Spinal cord (tissue), 10 donors: ENCODE measurements around the gene NDUFAB1. TPM values are rescaled to one million over a fixed set of nuclear protein-coding genes. Genes with fewer than 3 reads are reported as not detected.

Source experiments
- DNase-seq, 6 donors: peaks; one replicate each; pipeline versions ENCODE4 v3.0.0 to v3.0.0-alpha.2; 2013 to 2015; ENCODE audit warnings: low spot score in 6 of 6, low read depth in 4 of 6
- H3K27ac ChIP-seq: one replicate; pipeline ENCODE4 v1.5.1; 2013; ENCODE audit warnings: low read depth, low read length, control low read depth
- H3K27me3 ChIP-seq: one replicate; pipeline ENCODE4 v1.6.1; 2013; ENCODE audit warnings: low read length; ENCODE audit not compliant: control insufficient read depth, insufficient read depth
- H3K36me3 ChIP-seq: one replicate; pipeline ENCODE4 v1.6.1; 2013; ENCODE audit warnings: low read length; ENCODE audit not compliant: control insufficient read depth, insufficient read depth
- H3K4me1 ChIP-seq: one replicate; pipeline ENCODE4 v1.6.1; 2013; ENCODE audit warnings: low read length; ENCODE audit not compliant: control insufficient read depth, insufficient read depth
- H3K4me3 ChIP-seq: one replicate; pipeline ENCODE4 v1.5.1; 2013; ENCODE audit warnings: low read depth, low read length, control low read depth
- H3K9me3 ChIP-seq: one replicate; pipeline ENCODE4 v1.6.1; 2013; ENCODE audit warnings: low read length; ENCODE audit not compliant: control insufficient read depth, insufficient read depth
- WGBS: methylation state at CpG from one replicate; pipeline ENCODE4 v1.1.5; 2013; ENCODE audit warnings: missing lambda C conversion rate; ENCODE audit not compliant: insufficient coverage; 5-methylcytosine and 5-hydroxymethylcytosine counted together
- polyA plus RNA-seq, 2 donors: library from polyadenylated mRNA; unstranded; fragments of 120-200 nt; gene quantifications; one replicate each; pipeline ENCODE4 v1.2.1, GENCODE V29; 2013; ENCODE audit not compliant: insufficient read length in 2 of 2
- total RNA-seq, 2 donors: library from RNA; depleted of rRNA in 1 of 2; stranded (reverse); fragments of 120-200 nt in 1 of 2; fragments of >200 nt in 1 of 2; gene quantifications; one replicate each; pipeline versions ENCODE4 v1.2.3 to v1.2.4, GENCODE V29; 2013 to 2014
- donor health status: healthy.

Gene NDUFAB1
- total and polyA plus RNA-seq, 4 donors, result 103 to 134 (median 124) TPM

DNA sequence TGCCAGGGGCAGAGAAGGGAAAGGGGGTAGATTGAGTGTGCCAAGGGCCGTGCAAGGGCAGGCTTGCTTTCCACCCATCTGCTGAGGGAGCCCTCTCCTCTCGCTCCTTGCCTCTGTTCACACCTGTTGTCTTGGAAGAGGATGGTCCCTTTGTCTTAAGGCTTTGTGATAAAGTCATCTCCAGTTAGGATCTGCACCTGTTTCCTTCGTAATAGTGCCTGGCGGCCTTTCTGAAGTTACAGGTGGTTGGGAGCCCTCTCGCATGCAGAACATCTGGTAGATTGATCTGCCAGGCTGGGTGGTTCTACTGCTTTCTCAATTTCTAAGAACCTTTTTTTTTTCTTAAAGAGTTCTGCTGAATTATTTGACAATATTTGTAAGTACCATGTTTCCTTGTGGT lies 22.3 kb downstream of the NDUFAB1 start:
- peaks cover 66% of the 10 kb centered on the region for H3K36me3 ChIP-seq
- no peaks in the 10 kb centered on the region for H3K27me3 ChIP-seq
- no peak overlapping the region for H3K27ac ChIP-seq
- peaks cover 3% of the 10 kb centered on the region for H3K4me1 ChIP-seq
- WGBS, result 96% methylated on average over 3 of the region's 5 CpGs
- H3K4me3 ChIP-seq, result no peak overlapping the region
- no peaks in the 10 kb centered on the region for H3K9me3 ChIP-seq
- DNase-seq, result no peak

- Histone ChIP-seq H3K4me3 (no peak overlapping the region), H3K27ac (no peak overlapping the region), H3K36me3 (peaks cover 75% of the 10 kb centered on the region), H3K27me3 (no peaks in the 10 kb centered on the region), H3K4me1 (no peaks in the 10 kb centered on the region), H3K9me3 (no peaks in the 10 kb centered on the region)
- WGBS, result 92% methylated on average over 7 of the region's 9 CpGs
- no peak for DNase-seq
Observed at GRCh38 chr16:23572394-23572793, 23.7 kb downstream of the NDUFAB1 start.

- 95% methylated on average over 5 of the region's 5 CpGs for WGBS
- Histone ChIP-seq H3K9me3 (no peaks in the 10 kb centered on the region), H3K4me3 (no peak overlapping the region), H3K36me3 (peaks cover 77% of the 10 kb centered on the region), H3K27ac (no peak overlapping the region), H3K4me1 (no peaks in the 10 kb centered on the region), H3K27me3 (no peaks in the 10 kb centered on the region)
- peak in 1 of 6 donors; percentile 23 for DNase-seq
Observed at GRCh38 chr16:23571895-23572294, 24.2 kb downstream of the NDUFAB1 start.

DNA sequence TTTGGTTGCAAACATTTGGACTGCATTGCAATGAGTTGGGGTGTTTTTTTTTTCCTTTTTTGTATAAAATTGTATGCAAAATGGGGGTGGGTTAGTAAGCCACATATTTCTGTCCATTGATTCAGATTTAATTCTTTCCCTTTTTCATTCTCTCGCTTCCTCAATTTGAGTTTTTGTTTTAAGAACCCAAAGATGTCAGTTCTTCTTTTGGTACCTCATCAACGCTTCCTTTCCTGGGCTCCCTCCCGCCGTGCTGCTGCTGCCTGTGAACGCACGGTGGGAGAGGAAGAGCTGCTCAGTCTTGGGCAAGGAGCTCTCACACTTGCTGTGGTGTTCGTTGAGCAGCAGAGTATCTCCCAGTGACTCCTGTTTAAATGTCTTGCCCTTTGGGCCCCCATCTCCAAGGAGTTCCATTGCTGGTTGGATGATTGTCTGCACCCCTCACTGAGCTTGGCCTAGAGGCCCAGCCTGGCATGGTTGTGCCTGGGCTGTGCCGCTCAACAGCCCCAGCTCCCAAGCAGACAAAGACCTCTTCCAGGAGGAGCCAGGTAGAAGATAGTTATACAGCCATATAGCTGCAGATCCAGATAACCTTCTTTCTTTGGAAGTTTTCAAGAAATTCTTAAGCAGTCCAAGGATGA lies 25.0 kb downstream of the NDUFAB1 start:
- 89% methylated on average over 5 of the region's 8 CpGs for WGBS
- no peak for DNase-seq
- H3K36me3 ChIP-seq, result peaks cover 76% of the 10 kb centered on the region
- no peak overlapping the region for H3K27ac ChIP-seq
- H3K4me1 ChIP-seq, result no peaks in the 10 kb centered on the region
- H3K4me3 ChIP-seq, result no peak overlapping the region
- H3K9me3 ChIP-seq, result no peaks in the 10 kb centered on the region
- H3K27me3 ChIP-seq, result no peaks in the 10 kb centered on the region

DNA sequence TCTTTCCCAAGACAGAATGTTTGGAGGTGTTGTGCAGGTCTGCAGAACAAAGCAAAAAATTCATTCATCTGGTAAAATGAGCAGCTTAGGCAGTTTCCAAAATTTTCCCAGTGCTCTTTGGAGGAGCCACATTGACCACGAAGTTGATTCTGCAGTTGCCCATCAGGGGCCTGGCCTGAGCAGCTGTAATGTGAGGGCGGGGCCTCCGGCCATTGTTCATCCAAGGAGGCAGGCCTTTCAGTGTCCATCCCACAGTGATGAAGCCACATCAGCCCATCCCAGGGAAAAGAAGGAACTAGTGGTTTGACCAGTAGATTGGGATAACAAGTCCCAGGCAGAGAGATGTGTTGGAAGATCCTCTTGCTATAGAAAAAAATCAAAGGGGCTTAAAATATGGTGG lies 28.5 kb downstream of the NDUFAB1 start:
- no peaks in the 10 kb centered on the region for H3K4me1 ChIP-seq
- no peak overlapping the region for H3K27ac ChIP-seq
- no peak for DNase-seq
- H3K27me3 ChIP-seq, result no peaks in the 10 kb centered on the region
- no peaks in the 10 kb centered on the region for H3K9me3 ChIP-seq
- peaks cover 76% of the 10 kb centered on the region for H3K36me3 ChIP-seq
- H3K4me3 ChIP-seq, result no peak overlapping the region
- WGBS, result 92% methylated on average over 3 of the region's 3 CpGs

GRCh38 chr16:23566724-23567123 lies 29.4 kb downstream of the NDUFAB1 start:
- no peaks in the 10 kb centered on the region for H3K9me3 ChIP-seq
- no peaks in the 10 kb centered on the region for H3K4me1 ChIP-seq
- DNase-seq, result no peak
- H3K36me3 ChIP-seq, result peaks cover 76% of the 10 kb centered on the region
- 92% methylated on average over 5 of the region's 8 CpGs for WGBS
- no peaks in the 10 kb centered on the region for H3K27me3 ChIP-seq
- H3K27ac ChIP-seq, result no peak overlapping the region
- H3K4me3 ChIP-seq, result no peak overlapping the region

DNA sequence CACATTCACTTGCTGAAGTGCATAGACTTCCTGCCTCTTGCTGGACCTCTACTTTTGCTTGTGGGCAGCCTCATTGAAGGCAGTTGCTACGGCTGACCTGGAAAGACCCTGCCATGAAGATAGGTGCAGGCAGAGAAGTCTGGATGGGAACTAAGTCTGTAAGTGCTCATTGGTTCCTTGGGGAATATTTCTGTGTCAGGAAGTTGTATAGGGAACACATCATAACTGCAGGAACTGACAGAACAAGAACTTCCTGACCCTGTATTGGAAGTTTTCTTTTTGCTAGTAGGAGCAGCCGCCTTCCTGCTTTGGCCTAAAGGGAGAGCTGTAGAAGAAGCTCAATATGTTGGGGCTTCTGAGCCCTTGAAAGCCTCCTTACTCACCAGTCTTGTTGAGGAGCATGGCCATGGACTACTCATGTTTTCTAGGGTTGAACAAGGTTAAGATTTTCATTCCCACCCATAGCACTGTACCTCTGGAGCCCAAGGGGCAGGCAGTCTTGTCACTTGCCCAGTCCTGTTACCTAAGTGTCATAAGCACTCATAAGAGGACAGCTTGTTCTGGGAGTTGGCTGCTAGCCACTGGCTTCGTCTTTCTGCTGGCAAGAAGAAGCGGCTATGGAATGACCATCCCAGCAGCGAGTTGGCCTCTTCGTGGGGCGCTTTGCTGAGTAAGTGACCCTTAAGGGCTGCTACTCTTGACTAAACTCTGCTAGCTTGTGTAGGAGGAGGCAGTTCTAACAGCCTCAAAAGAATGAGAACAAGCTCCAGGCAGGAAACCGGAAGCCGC lies 31.3 kb downstream of the NDUFAB1 start:
- WGBS, result 99% methylated on average over 8 of the region's 9 CpGs
- Histone ChIP-seq H3K27ac (no peak overlapping the region), H3K4me3 (no peak overlapping the region), H3K9me3 (no peaks in the 10 kb centered on the region), H3K36me3 (peaks cover 65% of the 10 kb centered on the region), H3K27me3 (no peaks in the 10 kb centered on the region), H3K4me1 (no peaks in the 10 kb centered on the region)
- no peak for DNase-seq

DNA sequence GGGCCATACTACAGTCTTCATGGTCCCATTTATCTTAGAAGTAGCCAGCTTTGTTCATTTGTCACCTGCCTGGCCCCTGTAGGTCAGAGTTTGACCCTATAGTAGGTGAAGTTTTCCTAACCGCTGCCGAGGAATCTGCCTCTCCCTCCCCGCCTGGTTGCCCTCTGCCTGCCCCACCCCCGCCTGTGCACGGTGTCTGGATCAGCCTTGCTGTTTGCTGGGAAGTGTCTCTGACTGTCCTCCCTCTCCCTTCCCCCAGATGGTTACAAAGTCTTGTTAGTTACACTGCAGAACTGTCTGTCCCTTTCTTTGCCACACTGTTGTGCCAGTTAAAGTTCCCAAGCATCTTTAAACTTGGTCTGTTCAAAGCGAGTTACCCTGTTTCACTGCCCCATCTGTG lies 32.9 kb downstream of the NDUFAB1 start:
- peaks cover 4% of the 10 kb centered on the region for H3K4me1 ChIP-seq
- no peaks in the 10 kb centered on the region for H3K9me3 ChIP-seq
- H3K27ac ChIP-seq, result no peak overlapping the region
- H3K36me3 ChIP-seq, result peaks cover 57% of the 10 kb centered on the region
- no peak for DNase-seq
- no peak overlapping the region for H3K4me3 ChIP-seq
- WGBS, result 94% methylated on average over 4 of the region's 6 CpGs
- H3K27me3 ChIP-seq, result no peaks in the 10 kb centered on the region

GRCh38 chr16:23562505-23562904 lies 33.6 kb downstream of the NDUFAB1 start:
- Histone ChIP-seq H3K36me3 (peaks cover 51% of the 10 kb centered on the region), H3K4me1 (peaks cover 4% of the 10 kb centered on the region), H3K4me3 (no peak overlapping the region), H3K9me3 (no peaks in the 10 kb centered on the region), H3K27ac (no peak overlapping the region), H3K27me3 (no peaks in the 10 kb centered on the region)
- 94% methylated on average over 12 of the region's 13 CpGs for WGBS
- DNase-seq, result no peak

- 90% methylated on average over 4 of the region's 5 CpGs for WGBS
- H3K4me1 ChIP-seq, result peaks cover 9% of the 10 kb centered on the region
- H3K36me3 ChIP-seq, result peaks cover 41% of the 10 kb centered on the region
- no peak for DNase-seq
- no peaks in the 10 kb centered on the region for H3K9me3 ChIP-seq
- no peak overlapping the region for H3K27ac ChIP-seq
- H3K27me3 ChIP-seq, result no peaks in the 10 kb centered on the region
- H3K4me3 ChIP-seq, result no peak overlapping the region
Observed at GRCh38 chr16:23561586-23561985, 34.5 kb downstream of the NDUFAB1 start.
